ENCODE measurements around the gene RPS3. TPM values are rescaled to one million over a fixed set of nuclear protein-coding genes. Genes with fewer than 3 reads are reported as not detected.

Gene RPS3
- polyA plus RNA-seq, 3 donors = 2,692 to 2,738 (median 2,717) TPM

GRCh38 chr11:75432911-75433321 is 33.6 kb downstream of the RPS3 start, which contains the start of gene KLHL35:
KLHL35 (minus strand) TSS chr11:75433203; CDS start chr11:75430629, 2,574 bp downstream.
- DNase-seq (ENCODE audit: low read depth in 3 of 3, low spot score in 2 of 3) = no peak

GRCh38 chr11:75433443-75433842 is 34.1 kb downstream of the RPS3 start:
- DNase-seq (ENCODE audit: low read depth in 3 of 3, low spot score in 2 of 3) = no peak

- no peak for DNase-seq (ENCODE audit: low read depth in 3 of 3, low spot score in 2 of 3)
Measured at GRCh38 chr11:75434051-75434450, 34.7 kb downstream of the RPS3 start.

- no peak for DNase-seq (ENCODE audit: low read depth in 3 of 3, low spot score in 2 of 3)
Measured at GRCh38 chr11:75434886-75435570, 35.7 kb downstream of the RPS3 start.

GRCh38 chr11:75435571-75435925 is 36.2 kb downstream of the RPS3 start:
- DNase-seq (ENCODE audit: low read depth in 3 of 3, low spot score in 2 of 3) = no peak

- no peak for DNase-seq (ENCODE audit: low read depth in 3 of 3, low spot score in 2 of 3)
Measured at GRCh38 chr11:75436806-75437205, 37.5 kb downstream of the RPS3 start.

- no peak for DNase-seq (ENCODE audit: low read depth in 3 of 3, low spot score in 2 of 3)
Measured at GRCh38 chr11:75437966-75438659, 38.8 kb downstream of the RPS3 start.

GRCh38 chr11:75439026-75439425 is 39.7 kb downstream of the RPS3 start:
- no peak for DNase-seq (ENCODE audit: low read depth in 3 of 3, low spot score in 2 of 3)

- DNase-seq (ENCODE audit: low read depth in 3 of 3, low spot score in 2 of 3) = no peak
Measured at GRCh38 chr11:75439495-75440120, 40.3 kb downstream of the RPS3 start.

- DNase-seq (ENCODE audit: low read depth in 3 of 3, low spot score in 2 of 3) = no peak
Measured at GRCh38 chr11:75440960-75441803, 41.9 kb downstream of the RPS3 start.

- no peak for DNase-seq (ENCODE audit: low read depth in 3 of 3, low spot score in 2 of 3)
Measured at GRCh38 chr11:75441804-75442132, 42.5 kb downstream of the RPS3 start.

GRCh38 chr11:75442161-75442885 is 43.0 kb downstream of the RPS3 start:
- no peak for DNase-seq (ENCODE audit: low read depth in 3 of 3, low spot score in 2 of 3)

- no peak for DNase-seq (ENCODE audit: low read depth in 3 of 3, low spot score in 2 of 3)
Measured at GRCh38 chr11:75443043-75443442, 43.7 kb downstream of the RPS3 start.

GRCh38 chr11:75445315-75445953 is 46.1 kb downstream of the RPS3 start:
- no peak for DNase-seq (ENCODE audit: low read depth in 3 of 3, low spot score in 2 of 3)

GRCh38 chr11:75447415-75447814 is 48.1 kb downstream of the RPS3 start:
- no peak for DNase-seq (ENCODE audit: low read depth in 3 of 3, low spot score in 2 of 3)

- DNase-seq (ENCODE audit: low read depth in 3 of 3, low spot score in 2 of 3) = no peak
Measured at GRCh38 chr11:75449271-75449670, 50.0 kb downstream of the RPS3 start.

GRCh38 chr11:75449776-75450175 is 50.5 kb downstream of the RPS3 start:
- no peak for DNase-seq (ENCODE audit: low read depth in 3 of 3, low spot score in 2 of 3)

GRCh38 chr11:75450236-75450635 is 50.9 kb downstream of the RPS3 start:
- DNase-seq (ENCODE audit: low read depth in 3 of 3, low spot score in 2 of 3) = no peak

GRCh38 chr11:75450826-75451821 is 51.8 kb downstream of the RPS3 start:
- DNase-seq (ENCODE audit: low read depth in 3 of 3, low spot score in 2 of 3) = no peak
